Lower leg skin (tissue), 3 donors: Measurements from ENCODE around the gene NMRK2.
"Not testable (repeated sequence)": the region's sequence is repeated elsewhere in the genome, so short reads cannot be mapped to it uniquely, and the experiment has no call there.

Source experiments
- POLR2A ChIP-seq, 2 donors: fragments of 450-650 bp; IDR thresholded peaks; one replicate each; pipeline ENCODE4 v1.6.1; 2016 to 2017; ENCODE audit warnings: antibody characterized with exemption in 2 of 2, mild to moderate bottlenecking in 1 of 2, moderate library complexity in 1 of 2
- TF ChIP-seq, protein P1 (sequence below), 3 donors: fragments of 450-650 bp; IDR thresholded peaks; one replicate each; pipeline ENCODE4 v1.5.1; 2016; ENCODE audit warnings: antibody characterized with exemption in 3 of 3, mild to moderate bottlenecking in 3 of 3, moderate library complexity in 2 of 3

- TF ChIP-seq, protein P1, sequence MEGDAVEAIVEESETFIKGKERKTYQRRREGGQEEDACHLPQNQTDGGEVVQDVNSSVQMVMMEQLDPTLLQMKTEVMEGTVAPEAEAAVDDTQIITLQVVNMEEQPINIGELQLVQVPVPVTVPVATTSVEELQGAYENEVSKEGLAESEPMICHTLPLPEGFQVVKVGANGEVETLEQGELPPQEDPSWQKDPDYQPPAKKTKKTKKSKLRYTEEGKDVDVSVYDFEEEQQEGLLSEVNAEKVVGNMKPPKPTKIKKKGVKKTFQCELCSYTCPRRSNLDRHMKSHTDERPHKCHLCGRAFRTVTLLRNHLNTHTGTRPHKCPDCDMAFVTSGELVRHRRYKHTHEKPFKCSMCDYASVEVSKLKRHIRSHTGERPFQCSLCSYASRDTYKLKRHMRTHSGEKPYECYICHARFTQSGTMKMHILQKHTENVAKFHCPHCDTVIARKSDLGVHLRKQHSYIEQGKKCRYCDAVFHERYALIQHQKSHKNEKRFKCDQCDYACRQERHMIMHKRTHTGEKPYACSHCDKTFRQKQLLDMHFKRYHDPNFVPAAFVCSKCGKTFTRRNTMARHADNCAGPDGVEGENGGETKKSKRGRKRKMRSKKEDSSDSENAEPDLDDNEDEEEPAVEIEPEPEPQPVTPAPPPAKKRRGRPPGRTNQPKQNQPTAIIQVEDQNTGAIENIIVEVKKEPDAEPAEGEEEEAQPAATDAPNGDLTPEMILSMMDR (IDR thresholded peaks at IDR 0.05) = not testable (repeated sequence)
- TF ChIP-seq POLR2A (IDR thresholded peaks at IDR 0.05) = not testable (repeated sequence)
Observed at GRCh38 chr19:3955276-3955675, 22.4 kb downstream of the NMRK2 start.
